K562 (cell line): ENCODE data around the gene GYPC. TPM values are rescaled to one million over a fixed set of nuclear protein-coding genes. Genes with fewer than 3 reads are reported as not detected.

ENCODE experiments used
- EHMT2 ChIP-seq: fragments of 450-650 bp; IDR thresholded peaks from 2 replicates; pipeline ENCODE4 v1.6.1; 2018; ENCODE audit warnings: antibody characterized with exemption
- MBD2 ChIP-seq: sonication (generic); IDR thresholded peaks from 2 replicates; pipeline ENCODE4 v1.6.1; 2016; ENCODE audit warnings: low read depth, borderline replicate concordance
- NFE2 ChIP-seq: IDR thresholded peaks from 2 replicates; pipeline ENCODE4 v1.6.1; 2014; ENCODE audit warnings: antibody characterized with exemption, low read depth
- RFX7 ChIP-seq: fragments of 250-450 bp; sonication (Bioruptor Pico); IDR thresholded peaks from 2 replicates; pipeline ENCODE4 v1.5.1; 2021; ENCODE audit warnings: mild to moderate bottlenecking
- SAFB ChIP-seq: fragments of 200-400 bp; formaldehyde crosslinking; IDR thresholded peaks from 2 replicates; pipeline ENCODE4 v1.6.1; 2017; ENCODE audit warnings: low read depth, low read length, borderline replicate concordance
- polyA plus RNA-seq, 8 experiments: library from polyadenylated mRNA; depleted of rRNA in 4 of 8; stranded (reverse) in 5 of 8; unstranded in 3 of 8; fragments of >200 nt; fragmentation: Nextera tagmentation in 2 of 8; fragmentation: Illumina TruSeq in 1 of 8; extraction: Ambion mirVana in 2 of 8; extraction: Trizol in 1 of 8; gene quantifications; 2 replicates each; pipeline versions ENCODE4 v1.2.1 to v1.2.3, GENCODE V29; 2011 to 2014; ENCODE audit warnings: inconsistent platforms in 1 of 8, missing spikeins in 1 of 8
- total RNA-seq, 7 experiments: library from RNA; depleted of rRNA in 6 of 7; stranded (reverse); fragments of >200 nt in 6 of 7; fragmentation: Illumina TruSeq in 2 of 7; extraction: Trizol in 2 of 7; gene quantifications; 2 replicates each; pipeline versions ENCODE4 v1.2.1 to v1.2.3, GENCODE V29; 2011 to 2021; ENCODE audit warnings: low replicate concordance in 1 of 7
- TF ChIP-seq, protein P1 (sequence below): sonication (generic); formaldehyde crosslinking; IDR thresholded peaks from 2 replicates; pipeline ENCODE4 v1.8.0; 2022; ENCODE audit warnings: mild to moderate bottlenecking, missing genetic modification reagents
- TF ChIP-seq, protein P2 (sequence below): sonication (generic); formaldehyde crosslinking; IDR thresholded peaks from 2 replicates; pipeline ENCODE4 v1.8.1; 2023; ENCODE audit warnings: mild to moderate bottlenecking, missing genetic modification reagents
- TF ChIP-seq, protein P3 (sequence below): fragments of 250-450 bp; sonication (Bioruptor Pico); IDR thresholded peaks from 2 replicates; pipeline ENCODE4 v1.4.0; 2020; ENCODE audit warnings: mild to moderate bottlenecking, moderate library complexity, borderline replicate concordance
- TF ChIP-seq, protein P4 (sequence below): sonication (generic); formaldehyde crosslinking; IDR thresholded peaks from 2 replicates; pipeline ENCODE4 v1.8.0; 2022; ENCODE audit warnings: mild to moderate bottlenecking, missing genetic modification reagents
- TF ChIP-seq, protein P5 (sequence below): fragments of 200-800 bp; sonication (Bioruptor generic); IDR thresholded peaks from 2 replicates; pipeline ENCODE4 v1.6.1; 2016; ENCODE audit warnings: missing genetic modification characterization, missing compliant biosample characterization

The GYPC gene
- total and polyA plus RNA-seq, 9 of the 15 experiments (the other 6 are each of a cell fraction or from before 2014, with no cell fraction given), result 50.6 to 282 (median 194) TPM

DNA sequence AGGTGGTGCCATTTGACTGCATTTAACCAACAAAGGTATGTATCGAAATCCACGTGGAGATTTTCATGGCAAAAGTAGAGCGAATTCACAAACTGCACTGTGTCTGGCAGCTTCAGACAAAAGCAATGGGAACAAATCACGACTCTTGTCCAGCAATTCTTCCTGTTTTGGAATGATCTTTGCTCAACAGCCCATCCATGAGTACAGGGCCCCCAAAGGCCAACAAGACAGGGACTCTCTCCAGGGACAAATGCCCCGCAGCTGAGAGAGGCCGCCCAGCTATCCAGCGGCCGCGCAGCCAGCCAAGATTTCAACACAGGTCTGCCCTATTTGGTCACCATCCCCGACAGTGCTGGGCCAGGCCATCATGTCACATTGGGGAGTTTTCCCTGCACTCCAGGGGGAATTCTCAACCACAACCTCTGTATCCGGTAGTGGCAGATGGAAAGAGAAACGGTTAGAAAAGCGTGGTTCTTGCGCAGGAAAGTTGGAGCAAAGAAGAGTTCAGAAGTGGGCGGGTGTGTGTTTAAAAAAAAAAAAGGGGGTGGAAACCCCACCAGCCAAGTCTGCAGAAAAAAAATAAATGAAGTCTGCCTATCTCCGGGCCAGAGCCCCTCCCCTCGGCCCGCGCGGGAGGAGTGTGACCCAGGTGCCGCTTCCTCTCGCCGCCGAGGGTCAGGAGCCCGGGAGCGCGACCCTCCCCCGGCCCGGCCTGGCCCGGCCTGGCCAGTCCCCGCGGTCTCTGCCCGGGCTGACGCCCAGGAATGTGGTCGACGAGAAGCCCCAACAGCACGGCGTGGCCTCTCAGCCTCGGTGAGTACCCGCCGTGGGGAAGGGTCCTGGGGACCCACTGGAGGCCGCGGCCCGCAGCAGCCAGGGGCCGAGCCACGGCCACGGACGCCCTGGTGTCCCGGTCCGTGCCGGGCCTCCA, at the start of gene GYPC (continued):
- TF ChIP-seq, protein P1, sequence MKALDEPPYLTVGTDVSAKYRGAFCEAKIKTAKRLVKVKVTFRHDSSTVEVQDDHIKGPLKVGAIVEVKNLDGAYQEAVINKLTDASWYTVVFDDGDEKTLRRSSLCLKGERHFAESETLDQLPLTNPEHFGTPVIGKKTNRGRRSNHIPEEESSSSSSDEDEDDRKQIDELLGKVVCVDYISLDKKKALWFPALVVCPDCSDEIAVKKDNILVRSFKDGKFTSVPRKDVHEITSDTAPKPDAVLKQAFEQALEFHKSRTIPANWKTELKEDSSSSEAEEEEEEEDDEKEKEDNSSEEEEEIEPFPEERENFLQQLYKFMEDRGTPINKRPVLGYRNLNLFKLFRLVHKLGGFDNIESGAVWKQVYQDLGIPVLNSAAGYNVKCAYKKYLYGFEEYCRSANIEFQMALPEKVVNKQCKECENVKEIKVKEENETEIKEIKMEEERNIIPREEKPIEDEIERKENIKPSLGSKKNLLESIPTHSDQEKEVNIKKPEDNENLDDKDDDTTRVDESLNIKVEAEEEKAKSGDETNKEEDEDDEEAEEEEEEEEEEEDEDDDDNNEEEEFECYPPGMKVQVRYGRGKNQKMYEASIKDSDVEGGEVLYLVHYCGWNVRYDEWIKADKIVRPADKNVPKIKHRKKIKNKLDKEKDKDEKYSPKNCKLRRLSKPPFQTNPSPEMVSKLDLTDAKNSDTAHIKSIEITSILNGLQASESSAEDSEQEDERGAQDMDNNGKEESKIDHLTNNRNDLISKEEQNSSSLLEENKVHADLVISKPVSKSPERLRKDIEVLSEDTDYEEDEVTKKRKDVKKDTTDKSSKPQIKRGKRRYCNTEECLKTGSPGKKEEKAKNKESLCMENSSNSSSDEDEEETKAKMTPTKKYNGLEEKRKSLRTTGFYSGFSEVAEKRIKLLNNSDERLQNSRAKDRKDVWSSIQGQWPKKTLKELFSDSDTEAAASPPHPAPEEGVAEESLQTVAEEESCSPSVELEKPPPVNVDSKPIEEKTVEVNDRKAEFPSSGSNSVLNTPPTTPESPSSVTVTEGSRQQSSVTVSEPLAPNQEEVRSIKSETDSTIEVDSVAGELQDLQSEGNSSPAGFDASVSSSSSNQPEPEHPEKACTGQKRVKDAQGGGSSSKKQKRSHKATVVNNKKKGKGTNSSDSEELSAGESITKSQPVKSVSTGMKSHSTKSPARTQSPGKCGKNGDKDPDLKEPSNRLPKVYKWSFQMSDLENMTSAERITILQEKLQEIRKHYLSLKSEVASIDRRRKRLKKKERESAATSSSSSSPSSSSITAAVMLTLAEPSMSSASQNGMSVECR (CRISPR knock-in tag), result peak; percentile 30; the same call in 1 of the 2 replicates
- TF ChIP-seq MBD2, result no peak
- TF ChIP-seq SAFB, result 0 out of 2 replicates have a peak, but pooled peaks have one; percentile 36
- TF ChIP-seq EHMT2, result no peak
- TF ChIP-seq, protein P2, sequence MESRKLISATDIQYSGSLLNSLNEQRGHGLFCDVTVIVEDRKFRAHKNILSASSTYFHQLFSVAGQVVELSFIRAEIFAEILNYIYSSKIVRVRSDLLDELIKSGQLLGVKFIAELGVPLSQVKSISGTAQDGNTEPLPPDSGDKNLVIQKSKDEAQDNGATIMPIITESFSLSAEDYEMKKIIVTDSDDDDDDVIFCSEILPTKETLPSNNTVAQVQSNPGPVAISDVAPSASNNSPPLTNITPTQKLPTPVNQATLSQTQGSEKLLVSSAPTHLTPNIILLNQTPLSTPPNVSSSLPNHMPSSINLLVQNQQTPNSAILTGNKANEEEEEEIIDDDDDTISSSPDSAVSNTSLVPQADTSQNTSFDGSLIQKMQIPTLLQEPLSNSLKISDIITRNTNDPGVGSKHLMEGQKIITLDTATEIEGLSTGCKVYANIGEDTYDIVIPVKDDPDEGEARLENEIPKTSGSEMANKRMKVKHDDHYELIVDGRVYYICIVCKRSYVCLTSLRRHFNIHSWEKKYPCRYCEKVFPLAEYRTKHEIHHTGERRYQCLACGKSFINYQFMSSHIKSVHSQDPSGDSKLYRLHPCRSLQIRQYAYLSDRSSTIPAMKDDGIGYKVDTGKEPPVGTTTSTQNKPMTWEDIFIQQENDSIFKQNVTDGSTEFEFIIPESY (CRISPR knock-in tag), result no peak
- TF ChIP-seq RFX7 (CRISPR knock-in tag), result no peak
- TF ChIP-seq NFE2, result no peak
- TF ChIP-seq, protein P3, sequence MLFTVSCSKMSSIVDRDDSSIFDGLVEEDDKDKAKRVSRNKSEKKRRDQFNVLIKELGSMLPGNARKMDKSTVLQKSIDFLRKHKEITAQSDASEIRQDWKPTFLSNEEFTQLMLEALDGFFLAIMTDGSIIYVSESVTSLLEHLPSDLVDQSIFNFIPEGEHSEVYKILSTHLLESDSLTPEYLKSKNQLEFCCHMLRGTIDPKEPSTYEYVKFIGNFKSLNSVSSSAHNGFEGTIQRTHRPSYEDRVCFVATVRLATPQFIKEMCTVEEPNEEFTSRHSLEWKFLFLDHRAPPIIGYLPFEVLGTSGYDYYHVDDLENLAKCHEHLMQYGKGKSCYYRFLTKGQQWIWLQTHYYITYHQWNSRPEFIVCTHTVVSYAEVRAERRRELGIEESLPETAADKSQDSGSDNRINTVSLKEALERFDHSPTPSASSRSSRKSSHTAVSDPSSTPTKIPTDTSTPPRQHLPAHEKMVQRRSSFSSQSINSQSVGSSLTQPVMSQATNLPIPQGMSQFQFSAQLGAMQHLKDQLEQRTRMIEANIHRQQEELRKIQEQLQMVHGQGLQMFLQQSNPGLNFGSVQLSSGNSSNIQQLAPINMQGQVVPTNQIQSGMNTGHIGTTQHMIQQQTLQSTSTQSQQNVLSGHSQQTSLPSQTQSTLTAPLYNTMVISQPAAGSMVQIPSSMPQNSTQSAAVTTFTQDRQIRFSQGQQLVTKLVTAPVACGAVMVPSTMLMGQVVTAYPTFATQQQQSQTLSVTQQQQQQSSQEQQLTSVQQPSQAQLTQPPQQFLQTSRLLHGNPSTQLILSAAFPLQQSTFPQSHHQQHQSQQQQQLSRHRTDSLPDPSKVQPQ (CRISPR knock-in tag), result no peak
- TF ChIP-seq, protein P4, sequence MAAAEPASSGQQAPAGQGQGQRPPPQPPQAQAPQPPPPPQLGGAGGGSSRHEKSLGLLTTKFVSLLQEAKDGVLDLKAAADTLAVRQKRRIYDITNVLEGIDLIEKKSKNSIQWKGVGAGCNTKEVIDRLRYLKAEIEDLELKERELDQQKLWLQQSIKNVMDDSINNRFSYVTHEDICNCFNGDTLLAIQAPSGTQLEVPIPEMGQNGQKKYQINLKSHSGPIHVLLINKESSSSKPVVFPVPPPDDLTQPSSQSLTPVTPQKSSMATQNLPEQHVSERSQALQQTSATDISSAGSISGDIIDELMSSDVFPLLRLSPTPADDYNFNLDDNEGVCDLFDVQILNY, result no peak
- TF ChIP-seq, protein P5, sequence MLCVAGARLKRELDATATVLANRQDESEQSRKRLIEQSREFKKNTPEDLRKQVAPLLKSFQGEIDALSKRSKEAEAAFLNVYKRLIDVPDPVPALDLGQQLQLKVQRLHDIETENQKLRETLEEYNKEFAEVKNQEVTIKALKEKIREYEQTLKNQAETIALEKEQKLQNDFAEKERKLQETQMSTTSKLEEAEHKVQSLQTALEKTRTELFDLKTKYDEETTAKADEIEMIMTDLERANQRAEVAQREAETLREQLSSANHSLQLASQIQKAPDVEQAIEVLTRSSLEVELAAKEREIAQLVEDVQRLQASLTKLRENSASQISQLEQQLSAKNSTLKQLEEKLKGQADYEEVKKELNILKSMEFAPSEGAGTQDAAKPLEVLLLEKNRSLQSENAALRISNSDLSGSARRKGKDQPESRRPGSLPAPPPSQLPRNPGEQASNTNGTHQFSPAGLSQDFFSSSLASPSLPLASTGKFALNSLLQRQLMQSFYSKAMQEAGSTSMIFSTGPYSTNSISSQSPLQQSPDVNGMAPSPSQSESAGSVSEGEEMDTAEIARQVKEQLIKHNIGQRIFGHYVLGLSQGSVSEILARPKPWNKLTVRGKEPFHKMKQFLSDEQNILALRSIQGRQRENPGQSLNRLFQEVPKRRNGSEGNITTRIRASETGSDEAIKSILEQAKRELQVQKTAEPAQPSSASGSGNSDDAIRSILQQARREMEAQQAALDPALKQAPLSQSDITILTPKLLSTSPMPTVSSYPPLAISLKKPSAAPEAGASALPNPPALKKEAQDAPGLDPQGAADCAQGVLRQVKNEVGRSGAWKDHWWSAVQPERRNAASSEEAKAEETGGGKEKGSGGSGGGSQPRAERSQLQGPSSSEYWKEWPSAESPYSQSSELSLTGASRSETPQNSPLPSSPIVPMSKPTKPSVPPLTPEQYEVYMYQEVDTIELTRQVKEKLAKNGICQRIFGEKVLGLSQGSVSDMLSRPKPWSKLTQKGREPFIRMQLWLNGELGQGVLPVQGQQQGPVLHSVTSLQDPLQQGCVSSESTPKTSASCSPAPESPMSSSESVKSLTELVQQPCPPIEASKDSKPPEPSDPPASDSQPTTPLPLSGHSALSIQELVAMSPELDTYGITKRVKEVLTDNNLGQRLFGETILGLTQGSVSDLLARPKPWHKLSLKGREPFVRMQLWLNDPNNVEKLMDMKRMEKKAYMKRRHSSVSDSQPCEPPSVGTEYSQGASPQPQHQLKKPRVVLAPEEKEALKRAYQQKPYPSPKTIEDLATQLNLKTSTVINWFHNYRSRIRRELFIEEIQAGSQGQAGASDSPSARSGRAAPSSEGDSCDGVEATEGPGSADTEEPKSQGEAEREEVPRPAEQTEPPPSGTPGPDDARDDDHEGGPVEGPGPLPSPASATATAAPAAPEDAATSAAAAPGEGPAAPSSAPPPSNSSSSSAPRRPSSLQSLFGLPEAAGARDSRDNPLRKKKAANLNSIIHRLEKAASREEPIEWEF (CRISPR knock-in tag), result 0 out of 2 replicates have a peak, but pooled peaks have one; percentile 11
